Vagina (tissue), 2 donors: ENCODE data around the gene JAG2. TPM values are rescaled to one million over a fixed set of nuclear protein-coding genes. Genes with fewer than 3 reads are reported as not detected.

Experiments used
- DNase-seq, 2 donors: peaks; one replicate each; pipeline ENCODE4 v3.0.0-alpha.2; 2017; ENCODE audit errors: extremely low spot score in 2 of 2
- H3K27ac ChIP-seq: fragments of 200-600 bp; sonication (generic); one replicate; pipeline ENCODE4 v1.5.1; 2019
- H3K27me3 ChIP-seq: fragments of 200-600 bp; sonication (generic); one replicate; pipeline ENCODE4 v1.5.1; 2019
- H3K36me3 ChIP-seq, 2 donors: fragments of 200-600 bp; sonication (generic); one replicate each; pipeline ENCODE4 v1.5.1; 2017 to 2019
- H3K4me1 ChIP-seq: fragments of 200-600 bp; sonication (generic); one replicate; pipeline ENCODE4 v1.5.1; 2019
- H3K4me3 ChIP-seq, 2 donors: fragments of 200-600 bp; sonication (generic); 1 replicate in 1 of 2; 2 replicates in 1 of 2; pipeline ENCODE4 v1.5.1; 2016 to 2019
- H3K9me3 ChIP-seq: fragments of 200-600 bp; sonication (generic); one replicate; pipeline ENCODE4 v1.5.1; 2019
- POLR2A ChIP-seq, 2 donors: fragments of 450-650 bp; IDR thresholded peaks; one replicate each; pipeline ENCODE4 v1.6.1; 2017; ENCODE audit warnings: antibody characterized with exemption in 2 of 2, mild to moderate bottlenecking in 2 of 2, moderate library complexity in 2 of 2
- POLR2AphosphoS5 ChIP-seq, 2 donors: sonication (generic); formaldehyde crosslinking; IDR thresholded peaks; one replicate each; pipeline ENCODE4 v1.9.0; 2017; ENCODE audit warnings: antibody characterized with exemption in 2 of 2, mild to moderate bottlenecking in 2 of 2, low read depth in 1 of 2; ENCODE audit not compliant: insufficient read depth in 1 of 2
- intact Hi-C: fragments of 100-400 bp; cut with DNase I; formaldehyde crosslinking; loops from one replicate; pipeline ENCODE4 v1.15.1; 2023
- total RNA-seq: library from RNA; depleted of rRNA; stranded (reverse); fragments of >200 nt; gene quantifications from one replicate; pipeline ENCODE4 v1.2.3, GENCODE V29; 2016
- TF ChIP-seq, protein P1 (sequence below), 3 experiments: fragments of 450-650 bp in 2 of 3; fragments of 200-600 bp in 1 of 3; sonication (generic) in 1 of 3; IDR thresholded peaks; one replicate each; pipeline ENCODE4 v1.5.1; 2017 to 2019; ENCODE audit warnings: antibody characterized with exemption in 3 of 3, mild to moderate bottlenecking in 2 of 3, moderate library complexity in 2 of 3

Gene JAG2
- total RNA-seq, 1 donor from 2014 or later: 17.7 TPM

GRCh38 chr14:105165134-105165704, 3.4 kb downstream of the JAG2 start:
- TF ChIP-seq, protein P1, sequence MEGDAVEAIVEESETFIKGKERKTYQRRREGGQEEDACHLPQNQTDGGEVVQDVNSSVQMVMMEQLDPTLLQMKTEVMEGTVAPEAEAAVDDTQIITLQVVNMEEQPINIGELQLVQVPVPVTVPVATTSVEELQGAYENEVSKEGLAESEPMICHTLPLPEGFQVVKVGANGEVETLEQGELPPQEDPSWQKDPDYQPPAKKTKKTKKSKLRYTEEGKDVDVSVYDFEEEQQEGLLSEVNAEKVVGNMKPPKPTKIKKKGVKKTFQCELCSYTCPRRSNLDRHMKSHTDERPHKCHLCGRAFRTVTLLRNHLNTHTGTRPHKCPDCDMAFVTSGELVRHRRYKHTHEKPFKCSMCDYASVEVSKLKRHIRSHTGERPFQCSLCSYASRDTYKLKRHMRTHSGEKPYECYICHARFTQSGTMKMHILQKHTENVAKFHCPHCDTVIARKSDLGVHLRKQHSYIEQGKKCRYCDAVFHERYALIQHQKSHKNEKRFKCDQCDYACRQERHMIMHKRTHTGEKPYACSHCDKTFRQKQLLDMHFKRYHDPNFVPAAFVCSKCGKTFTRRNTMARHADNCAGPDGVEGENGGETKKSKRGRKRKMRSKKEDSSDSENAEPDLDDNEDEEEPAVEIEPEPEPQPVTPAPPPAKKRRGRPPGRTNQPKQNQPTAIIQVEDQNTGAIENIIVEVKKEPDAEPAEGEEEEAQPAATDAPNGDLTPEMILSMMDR (IDR thresholded peaks at IDR 0.05): no peak
- TF ChIP-seq POLR2AphosphoS5 (IDR thresholded peaks at IDR 0.05; ENCODE audit: insufficient read depth in 1 of 2, low read depth in 1 of 2) (no peak), POLR2A (IDR thresholded peaks at IDR 0.05) (no peak)
- DNase-seq: no peak
- Histone ChIP-seq H3K9me3 (no peaks in the 10 kb centered on the region), H3K27me3 (no peaks in the 10 kb centered on the region), H3K27ac (no peak overlapping the region), H3K4me1 (peaks cover 36% of the 10 kb centered on the region), H3K36me3 (no peaks in the 10 kb centered on the region), H3K4me3 (no peak overlapping the region)
- intact Hi-C loops: no loop called here

DNA sequence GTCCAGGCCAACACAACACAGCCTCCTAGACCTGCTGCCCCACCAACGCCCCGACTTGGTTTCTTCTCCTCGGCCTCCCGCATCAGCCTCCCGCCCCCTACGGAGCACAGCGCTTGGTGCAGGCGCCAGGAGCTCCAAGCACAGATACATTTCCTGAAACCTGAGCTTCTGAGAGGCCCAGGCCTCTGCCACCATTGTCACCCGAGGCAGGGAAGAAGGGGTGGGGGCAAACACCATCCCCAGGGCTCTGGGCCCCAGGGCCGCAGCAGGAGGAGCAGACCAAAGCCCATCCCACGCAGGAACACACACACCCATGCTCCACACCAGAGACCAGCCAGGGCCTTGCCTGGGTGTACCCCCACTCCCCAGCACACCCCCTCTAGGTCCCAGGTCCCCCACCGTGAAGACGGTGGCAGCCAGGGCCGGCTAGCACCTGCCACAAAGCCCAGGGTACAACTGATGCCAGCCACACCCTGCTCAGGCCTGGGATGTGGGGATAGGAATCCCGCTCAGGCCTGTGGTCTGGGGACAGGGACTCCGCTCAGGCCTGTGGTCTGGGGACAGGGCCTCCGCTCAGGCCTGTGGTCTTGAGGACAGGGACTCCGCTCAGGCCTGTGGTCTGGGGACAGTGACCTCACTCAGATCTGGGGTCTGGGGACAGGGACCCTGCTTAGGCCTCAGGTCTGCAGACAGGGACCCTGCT, 5.4 kb downstream of the JAG2 start:
- no peaks in the 10 kb centered on the region for H3K27me3 ChIP-seq
- peaks cover 25% of the 10 kb centered on the region for H3K4me1 ChIP-seq
- no peaks in the 10 kb centered on the region for H3K9me3 ChIP-seq
- no peak for TF ChIP-seq POLR2A (IDR thresholded peaks at IDR 0.05)
- TF ChIP-seq, protein P1 (IDR thresholded peaks at IDR 0.05): no peak
- no peak for TF ChIP-seq POLR2AphosphoS5 (IDR thresholded peaks at IDR 0.05; ENCODE audit: insufficient read depth in 1 of 2, low read depth in 1 of 2)
- DNase-seq: no peak
- intact Hi-C loops: no loop called here
- no peak overlapping the region for H3K27ac ChIP-seq
- no peaks in the 10 kb centered on the region for H3K36me3 ChIP-seq
- H3K4me3 ChIP-seq: no peak overlapping the region

DNA sequence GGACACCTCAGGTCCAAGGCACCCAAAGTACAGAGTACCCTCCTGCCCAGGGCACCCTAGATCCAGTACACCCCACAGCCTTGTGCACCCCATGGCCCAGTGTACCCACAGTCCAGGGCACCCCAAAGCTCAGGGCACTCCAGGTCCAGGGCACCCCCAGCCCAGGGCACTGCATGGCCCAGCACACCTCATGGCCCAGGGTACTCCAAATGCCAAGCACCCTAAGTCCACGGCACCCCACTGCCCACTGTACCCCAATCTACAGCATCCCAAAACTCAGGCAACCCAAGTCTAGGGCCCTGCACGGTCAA, 6.0 kb downstream of the JAG2 start:
- no peaks in the 10 kb centered on the region for H3K36me3 ChIP-seq
- peaks cover 25% of the 10 kb centered on the region for H3K4me1 ChIP-seq
- H3K27me3 ChIP-seq: no peaks in the 10 kb centered on the region
- no peak overlapping the region for H3K4me3 ChIP-seq
- DNase-seq: no peak
- H3K27ac ChIP-seq: no peak overlapping the region
- TF ChIP-seq POLR2AphosphoS5 (IDR thresholded peaks at IDR 0.05; ENCODE audit: insufficient read depth in 1 of 2, low read depth in 1 of 2) (no peak), POLR2A (IDR thresholded peaks at IDR 0.05) (no peak)
- TF ChIP-seq, protein P1 (IDR thresholded peaks at IDR 0.05): no peak
- intact Hi-C loops: no loop called here
- H3K9me3 ChIP-seq: no peaks in the 10 kb centered on the region

DNA sequence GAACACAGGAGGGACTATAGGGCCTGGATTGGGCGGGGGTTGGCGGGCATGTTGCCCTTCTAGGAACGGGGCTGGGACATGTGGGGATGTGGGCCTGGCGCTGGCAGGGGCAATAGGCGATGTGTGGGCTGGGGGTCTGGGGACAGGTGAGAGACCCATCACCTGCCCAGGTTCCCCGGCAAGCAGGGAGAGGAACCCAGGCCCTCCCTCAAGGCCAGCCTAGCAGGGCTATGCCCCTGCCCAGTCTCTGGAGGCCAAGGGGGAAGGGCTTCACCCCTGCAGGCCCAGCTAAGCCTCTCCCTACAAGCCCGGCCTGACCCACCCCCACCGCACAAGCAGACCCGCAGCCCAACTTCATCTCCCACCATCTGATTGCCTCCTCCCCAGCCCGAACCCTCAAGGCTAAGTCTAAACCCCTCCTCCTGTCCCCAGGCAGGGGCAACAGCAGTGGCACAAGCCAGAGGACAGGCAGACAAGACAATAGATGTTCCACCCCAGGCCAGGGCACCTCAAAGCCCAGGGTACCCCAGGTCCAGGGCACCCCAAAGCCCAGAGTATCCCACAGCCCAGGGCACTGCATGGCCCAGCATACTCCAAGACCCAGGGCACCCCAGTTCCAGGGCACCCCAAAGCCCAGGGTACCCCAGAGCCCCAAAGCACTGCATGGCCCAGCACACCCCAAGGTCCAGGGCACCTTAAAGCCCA, 6.5 kb downstream of the JAG2 start:
- peaks cover 24% of the 10 kb centered on the region for H3K4me1 ChIP-seq
- TF ChIP-seq, protein P1 (IDR thresholded peaks at IDR 0.05): no peak
- TF ChIP-seq POLR2AphosphoS5 (IDR thresholded peaks at IDR 0.05; ENCODE audit: insufficient read depth in 1 of 2, low read depth in 1 of 2) (no peak), POLR2A (IDR thresholded peaks at IDR 0.05) (no peak)
- no peaks in the 10 kb centered on the region for H3K27me3 ChIP-seq
- H3K9me3 ChIP-seq: no peaks in the 10 kb centered on the region
- H3K36me3 ChIP-seq: no peaks in the 10 kb centered on the region
- intact Hi-C loops: no loop called here
- H3K4me3 ChIP-seq: no peak overlapping the region
- no peak overlapping the region for H3K27ac ChIP-seq
- peak in 1 of 2 donors; percentile 100 for DNase-seq

DNA sequence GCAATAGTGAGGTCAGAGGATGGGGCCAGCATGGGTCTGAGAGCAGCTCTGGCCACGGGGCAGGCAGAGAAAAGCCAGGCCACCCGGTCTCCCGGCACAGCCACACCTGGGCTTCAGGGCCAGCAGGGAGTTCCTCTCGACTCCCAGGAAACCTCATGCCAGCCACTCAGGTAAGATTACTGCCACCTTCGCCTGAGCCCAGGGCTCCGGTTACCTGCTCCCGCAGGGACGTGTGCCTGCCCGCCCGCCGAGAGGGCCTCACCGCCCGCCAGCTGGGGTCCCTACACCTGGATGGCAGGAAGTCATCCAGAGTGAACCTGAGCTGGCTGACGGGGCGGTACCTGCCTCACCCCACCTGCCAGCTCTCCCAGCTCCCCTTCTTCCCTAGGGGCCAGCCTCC, 7.3 kb downstream of the JAG2 start:
- no peaks in the 10 kb centered on the region for H3K27me3 ChIP-seq

More for the DNA sequence above, 7.3 kb downstream of the JAG2 start:
- Histone ChIP-seq H3K36me3 (no peaks in the 10 kb centered on the region), H3K4me3 (no peak overlapping the region), H3K4me1 (peaks cover 16% of the 10 kb centered on the region), H3K27ac (no peak overlapping the region), H3K9me3 (no peaks in the 10 kb centered on the region)
- TF ChIP-seq, protein P1 (IDR thresholded peaks at IDR 0.05): no peak
- TF ChIP-seq POLR2A (IDR thresholded peaks at IDR 0.05) (no peak), POLR2AphosphoS5 (IDR thresholded peaks at IDR 0.05; ENCODE audit: insufficient read depth in 1 of 2, low read depth in 1 of 2) (no peak)
- intact Hi-C loops: no loop called here
- no peak for DNase-seq
